Measurements from ENCODE around the gene LASP1NB.

The LASP1NB gene

DNA sequence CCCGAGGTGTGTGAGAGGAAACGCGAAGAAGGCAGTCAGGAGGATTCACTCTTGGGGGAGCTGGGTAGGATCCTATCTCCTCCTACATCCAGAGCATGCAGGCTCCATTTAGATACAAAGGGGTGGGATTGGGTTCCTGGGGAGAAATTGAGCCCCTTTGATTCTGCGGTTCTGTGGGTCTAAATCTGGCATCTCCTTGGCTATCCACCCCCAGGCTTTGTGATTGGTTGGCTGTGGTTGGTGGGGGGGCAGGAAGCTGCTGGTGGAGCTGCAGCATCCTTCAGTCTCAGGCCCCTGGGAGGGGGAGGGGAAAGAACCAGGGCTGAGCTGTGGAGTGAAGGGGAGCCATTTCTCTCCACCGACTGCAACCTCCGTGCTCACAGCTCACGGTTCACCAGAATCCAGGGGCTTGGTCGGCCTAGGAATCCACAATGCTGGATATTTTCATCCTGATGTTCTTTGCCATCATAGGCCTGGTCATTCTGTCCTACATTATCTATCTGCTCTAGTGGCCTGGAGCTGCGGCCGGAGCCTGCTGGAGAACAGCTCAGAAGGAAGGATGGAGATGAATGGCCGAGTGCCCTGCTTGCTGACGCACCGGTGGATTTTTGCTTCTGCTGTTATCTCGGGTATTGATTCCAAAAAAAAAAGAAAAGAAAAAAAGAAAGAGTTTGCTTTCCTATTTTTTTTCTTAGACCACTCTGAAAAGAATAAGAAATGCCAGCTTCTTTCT lies at the start of gene LASP1NB:
Gene LASP1NB, plus strand, starts transcription at position 352 of the 733 bp plus-strand sequence.
- peak; percentile 50 for DNase-seq

DNA sequence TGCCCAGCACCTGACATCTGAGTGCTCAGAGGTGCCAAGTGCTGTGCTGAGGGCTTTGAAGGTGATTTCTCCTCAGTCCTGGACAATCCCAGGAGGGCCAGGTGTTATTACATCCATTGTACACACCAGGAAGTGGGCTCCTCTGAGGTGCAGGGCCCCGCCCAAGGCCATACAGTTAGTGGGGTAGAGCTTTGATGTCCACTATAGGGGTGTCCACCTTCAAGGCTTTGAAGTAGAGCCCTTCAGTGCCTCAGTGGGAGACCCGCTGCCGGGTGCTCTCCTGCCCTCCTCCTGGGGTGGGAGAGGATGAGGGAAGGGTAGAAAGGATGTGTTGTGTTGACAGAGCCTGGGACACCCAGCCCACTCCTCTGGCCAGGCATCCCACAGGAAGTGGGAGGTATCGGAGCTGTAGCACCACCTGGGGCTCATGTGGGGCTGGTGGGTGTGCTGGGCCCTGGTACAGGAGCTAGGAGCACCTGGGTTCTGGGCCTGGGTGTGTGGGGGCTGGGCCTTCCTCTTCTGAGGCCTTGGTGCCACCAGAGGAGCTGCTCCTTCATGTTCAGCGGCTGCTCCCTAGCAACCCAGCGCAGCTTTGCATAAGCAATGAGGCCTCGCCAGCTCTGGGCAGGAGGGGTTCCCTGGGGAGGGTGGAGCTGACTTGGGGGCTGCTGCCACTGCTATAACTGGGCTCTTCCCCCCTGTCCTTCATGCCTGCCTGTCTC lies 48.1 kb upstream of the LASP1NB start:
- DNase-seq, result peak; percentile 63

- DNase-seq, result no peak
These were observed 45.3 kb upstream of the LASP1NB start for GRCh38 chr17:38879878-38880665.

DNA sequence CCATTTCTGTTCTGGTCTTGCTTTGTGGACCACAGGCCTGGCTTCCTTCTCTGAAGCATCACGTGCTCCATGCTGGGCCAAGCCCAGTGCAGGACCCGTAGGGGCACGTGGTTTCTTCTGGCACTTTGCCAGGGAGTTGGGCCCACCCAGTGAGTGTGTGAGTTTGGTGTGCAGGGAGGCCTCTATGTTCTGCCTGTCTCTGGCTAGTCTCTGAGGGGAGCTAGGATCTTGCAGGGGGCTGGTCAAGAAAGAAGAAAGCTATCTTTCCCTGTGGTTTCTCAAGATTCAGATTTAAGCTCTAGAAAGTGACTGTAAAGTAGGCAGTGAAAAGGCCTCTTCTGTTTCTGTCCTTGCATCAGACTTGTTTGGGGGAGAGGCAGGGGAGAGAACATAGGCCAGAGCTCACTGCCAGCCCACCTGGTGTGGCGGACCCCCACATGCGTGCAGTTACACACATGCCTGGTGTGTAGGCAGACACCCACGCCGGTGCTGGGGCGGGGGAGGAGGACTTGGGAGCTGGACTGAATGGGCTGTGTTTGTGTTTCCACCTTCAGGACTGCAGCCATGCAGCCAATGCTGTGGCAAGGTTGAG lies 43.7 kb upstream of the LASP1NB start:
- DNase-seq, result peak; percentile 34

DNA sequence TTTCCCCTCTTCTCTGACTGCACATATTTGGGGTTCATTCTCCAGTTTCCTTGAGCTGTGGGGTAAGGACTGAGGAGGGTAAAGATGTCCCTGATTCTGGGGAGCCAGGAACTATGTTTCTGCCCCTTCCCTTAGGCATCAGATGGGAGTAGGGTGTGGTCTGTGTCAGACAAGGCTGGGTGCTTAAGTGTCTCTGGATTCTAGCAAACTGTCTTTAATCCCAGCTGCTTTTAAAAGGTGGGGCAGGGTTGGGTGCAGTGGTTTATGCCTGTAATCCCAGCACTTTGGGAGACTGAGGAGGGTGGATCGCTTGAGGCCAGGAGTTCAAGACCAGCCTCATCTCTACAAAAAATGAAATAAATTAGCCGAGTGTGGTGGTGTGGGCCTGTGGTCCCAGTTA lies 42.5 kb upstream of the LASP1NB start:
- DNase-seq, result no peak

DNA sequence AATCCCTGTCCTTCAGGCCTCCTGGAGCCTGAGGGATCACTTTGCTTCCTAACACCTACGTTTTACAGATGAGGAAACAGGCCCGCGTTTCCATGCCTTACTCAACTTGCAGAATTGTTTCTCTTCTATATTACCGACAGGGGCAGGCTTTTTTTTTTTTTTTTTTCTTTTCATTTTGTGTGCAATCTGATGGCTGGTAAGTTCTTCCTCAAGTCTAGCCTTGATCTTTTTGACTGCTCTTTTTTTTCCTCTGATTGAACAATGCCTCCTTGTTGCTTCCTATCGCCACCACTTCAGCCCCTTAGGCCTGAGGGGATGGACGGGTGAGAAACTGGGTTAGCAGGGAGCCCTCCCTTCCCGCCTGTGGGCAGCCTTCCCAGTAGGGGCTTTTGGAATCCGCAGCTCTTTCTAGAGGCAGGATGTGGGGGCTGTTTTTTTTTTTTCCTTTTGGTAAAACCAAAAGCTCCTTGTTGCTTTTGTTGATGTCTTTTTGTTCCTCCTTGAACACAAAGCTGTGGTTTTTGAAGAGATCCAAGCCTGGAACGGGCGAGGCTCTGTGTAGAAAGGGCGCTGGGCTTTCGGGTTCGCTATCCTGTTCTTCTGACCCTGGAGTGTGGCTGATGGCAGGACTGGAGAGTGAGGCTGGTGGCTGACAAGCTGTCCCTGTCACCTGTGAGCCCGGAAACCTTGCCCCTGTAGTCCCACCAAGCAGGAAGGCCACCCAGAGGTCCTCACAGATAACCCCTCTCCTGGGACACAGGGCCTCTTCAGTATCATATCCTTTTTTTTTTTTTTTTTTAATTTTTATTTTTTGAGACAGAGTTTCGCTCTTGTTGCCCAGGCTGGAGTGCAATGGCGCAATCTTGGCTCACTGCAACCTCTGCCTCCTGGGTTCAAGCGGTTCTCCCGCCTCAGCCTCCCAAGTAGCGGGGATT lies 41.6 kb upstream of the LASP1NB start:
- DNase-seq, result no peak

DNA sequence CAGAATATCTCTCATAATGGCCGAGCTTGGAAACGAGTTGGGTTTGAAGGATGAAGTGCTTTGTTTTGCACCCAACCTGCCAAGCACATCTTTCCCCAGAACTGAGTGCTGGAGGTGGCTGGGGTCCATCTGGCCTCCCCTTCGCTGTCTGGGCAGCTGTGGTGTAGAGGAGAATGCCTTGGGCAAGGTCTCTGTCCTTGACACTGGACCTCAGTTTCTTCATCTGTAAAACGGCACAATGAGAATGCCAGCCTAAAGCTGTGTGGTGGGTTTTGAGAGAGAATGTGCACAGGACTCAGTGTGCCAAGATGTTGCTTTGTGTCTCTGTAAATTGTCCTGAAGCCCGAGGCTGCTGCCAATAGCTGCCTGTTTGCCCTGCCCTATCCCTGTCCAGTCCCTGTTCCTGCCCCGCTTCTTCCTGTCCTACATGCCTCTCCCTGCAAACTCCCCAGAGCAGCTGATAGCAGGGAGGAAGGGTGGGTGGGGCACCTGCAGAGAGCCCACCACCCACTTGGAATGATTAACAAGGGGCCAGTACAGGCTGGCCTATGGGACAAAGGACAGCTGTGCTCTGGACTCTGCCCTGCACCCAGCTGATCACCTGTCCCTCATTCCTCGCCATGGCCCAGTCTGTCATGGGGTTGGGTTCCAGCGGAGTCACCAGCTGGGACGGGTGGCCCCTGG lies 40.2 kb upstream of the LASP1NB start:
- DNase-seq, result no peak

DNA sequence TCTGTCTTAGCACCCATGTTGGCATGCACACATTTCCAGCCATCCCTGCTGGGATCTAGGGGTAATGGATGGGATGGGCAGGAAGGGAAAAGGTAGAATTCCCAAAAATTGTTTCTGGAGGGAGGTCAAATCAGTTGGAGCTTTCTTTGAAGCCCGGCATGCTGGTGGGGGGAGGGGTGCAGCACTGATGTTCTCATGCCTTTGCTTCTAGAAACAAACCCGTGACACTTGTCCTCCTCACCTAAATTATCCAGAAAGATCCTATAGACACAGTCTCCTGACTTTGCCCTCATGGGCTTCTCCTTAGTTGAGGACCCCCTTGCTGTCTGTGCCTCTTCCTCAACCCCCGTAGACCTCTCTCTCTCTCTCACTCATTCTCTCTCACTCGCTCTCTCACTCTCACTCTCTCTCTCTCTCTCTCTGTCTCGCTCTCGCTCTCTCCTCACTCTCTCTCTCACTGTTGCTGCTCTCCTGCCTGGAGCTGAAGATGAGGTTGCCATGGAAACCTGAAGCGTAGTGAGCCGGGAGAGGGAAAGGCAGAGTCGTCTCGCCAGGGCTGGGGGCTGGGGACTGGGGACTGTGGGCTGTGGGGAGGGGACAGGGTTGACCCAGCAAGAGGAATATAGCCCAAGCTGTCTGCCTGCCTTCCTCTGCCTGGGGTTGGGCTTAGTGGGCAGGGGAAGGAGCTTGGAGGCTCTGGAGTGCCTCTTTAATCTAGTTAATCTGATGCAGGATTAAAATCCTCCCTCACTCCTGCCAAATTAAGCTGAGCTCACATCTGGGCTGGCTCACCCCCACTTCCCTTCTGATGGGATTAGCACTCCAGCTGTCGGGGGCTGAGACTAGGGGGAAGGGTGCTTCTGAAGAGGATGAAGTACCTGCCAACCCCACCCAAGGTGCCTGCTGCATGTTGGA lies 39.4 kb upstream of the LASP1NB start:
- no peak for DNase-seq

DNA sequence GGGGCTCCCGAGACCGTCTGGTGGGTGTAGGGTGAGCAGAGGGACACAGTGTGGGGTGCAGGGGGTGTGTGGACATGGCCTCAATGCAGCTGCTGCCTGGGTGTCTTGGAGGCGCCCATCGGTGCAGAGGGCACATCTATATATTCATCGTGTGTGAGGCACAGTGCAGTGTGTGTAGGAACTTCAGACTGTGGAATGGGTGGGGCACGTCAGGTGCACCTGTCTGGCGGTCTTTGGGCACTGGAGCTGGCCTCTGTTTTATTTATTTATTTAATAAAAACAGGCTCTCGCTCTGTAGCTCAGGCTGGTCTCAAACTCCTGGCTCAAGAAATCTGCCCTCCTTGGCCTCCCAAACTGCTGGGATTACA lies 38.8 kb upstream of the LASP1NB start:
- no peak for DNase-seq

DNA sequence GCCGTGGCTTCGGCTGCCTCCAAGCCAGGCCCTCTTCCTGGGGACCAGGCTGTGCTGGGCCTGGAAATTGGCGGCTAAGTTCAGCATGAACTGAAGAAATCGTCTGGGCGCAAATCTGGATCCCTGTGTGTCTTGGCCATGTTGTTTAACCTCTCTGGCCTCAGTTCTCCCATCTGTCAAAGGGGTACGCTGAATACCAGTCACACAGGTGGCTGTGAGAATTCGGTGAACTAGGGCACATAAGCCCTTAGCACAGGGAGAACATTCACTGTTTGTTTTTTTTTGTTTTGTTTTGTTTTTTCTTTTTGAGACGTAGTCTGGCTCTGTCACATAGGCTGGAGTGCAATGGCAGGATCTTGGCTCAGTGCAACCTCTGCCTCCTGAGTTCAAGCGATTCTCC lies 36.6 kb upstream of the LASP1NB start:
- no peak for DNase-seq

DNA sequence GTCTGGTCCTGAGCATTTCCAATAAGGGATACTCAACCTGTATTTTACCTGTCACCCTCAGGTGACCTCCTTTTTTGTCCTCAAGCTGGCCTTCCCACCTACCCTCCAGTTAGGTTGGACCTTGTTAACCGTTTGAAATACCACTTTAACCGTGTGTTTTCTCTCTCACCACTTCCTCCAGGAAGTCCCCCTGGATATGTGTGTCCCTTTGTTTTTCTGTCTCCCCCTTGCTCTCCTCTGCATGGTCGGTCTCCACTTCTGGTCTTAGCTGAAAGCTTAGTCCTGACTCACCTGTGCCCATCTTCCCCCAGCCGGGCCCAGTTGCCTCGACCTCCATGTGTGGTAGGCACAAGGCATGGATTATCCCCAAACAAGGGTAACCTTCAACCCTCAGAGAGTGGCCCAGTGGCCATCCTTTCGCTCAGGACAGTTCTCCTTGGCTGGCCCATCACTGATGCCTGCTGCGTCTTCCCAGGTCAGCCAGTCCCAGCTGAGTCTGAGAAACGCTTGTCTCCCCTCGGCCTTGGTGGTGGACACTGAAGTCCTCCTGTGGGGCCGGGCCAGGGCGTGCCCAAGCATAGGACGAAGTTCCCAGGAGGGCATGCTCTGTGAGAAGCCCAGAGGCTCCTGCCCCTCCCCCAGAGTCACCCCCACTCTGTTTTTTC lies 35.5 kb upstream of the LASP1NB start:
- DNase-seq, result no peak

DNA sequence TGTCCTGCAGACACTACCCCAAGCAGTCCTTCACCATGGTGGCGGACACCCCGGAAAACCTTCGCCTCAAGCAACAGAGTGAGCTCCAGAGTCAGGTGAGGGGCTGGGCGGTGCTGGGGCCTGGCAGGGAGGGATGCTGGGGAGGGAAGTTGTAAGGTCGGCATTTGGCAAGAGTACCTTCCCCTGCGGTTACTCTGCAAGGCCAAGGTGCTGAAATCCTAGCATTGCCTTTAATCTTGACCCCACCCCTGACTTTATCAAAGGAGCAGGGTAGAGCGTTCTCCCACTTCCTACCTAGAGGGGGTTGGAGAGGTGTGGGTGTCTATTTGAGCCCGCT lies 35.0 kb upstream of the LASP1NB start:
- no peak for DNase-seq

DNA sequence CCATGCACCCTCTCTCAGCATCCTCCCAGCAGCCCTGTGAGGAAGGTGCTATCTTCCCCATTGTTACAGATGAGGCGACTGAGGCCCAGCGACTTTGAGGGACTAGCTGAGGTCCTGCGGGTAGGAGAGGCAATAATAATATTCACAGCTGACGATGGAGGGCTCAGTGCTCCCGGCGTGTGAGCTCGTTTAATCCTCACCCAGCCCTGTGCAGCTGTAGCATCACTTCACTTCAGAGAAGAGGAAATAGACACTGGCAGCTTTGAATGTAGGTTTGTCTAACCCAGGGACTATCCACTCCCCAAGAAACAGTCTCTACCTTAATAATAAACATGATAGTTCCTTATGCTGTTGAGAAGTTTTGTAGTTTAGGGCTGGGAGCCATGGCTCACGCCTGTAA lies 34.0 kb upstream of the LASP1NB start:
- DNase-seq, result no peak

DNA sequence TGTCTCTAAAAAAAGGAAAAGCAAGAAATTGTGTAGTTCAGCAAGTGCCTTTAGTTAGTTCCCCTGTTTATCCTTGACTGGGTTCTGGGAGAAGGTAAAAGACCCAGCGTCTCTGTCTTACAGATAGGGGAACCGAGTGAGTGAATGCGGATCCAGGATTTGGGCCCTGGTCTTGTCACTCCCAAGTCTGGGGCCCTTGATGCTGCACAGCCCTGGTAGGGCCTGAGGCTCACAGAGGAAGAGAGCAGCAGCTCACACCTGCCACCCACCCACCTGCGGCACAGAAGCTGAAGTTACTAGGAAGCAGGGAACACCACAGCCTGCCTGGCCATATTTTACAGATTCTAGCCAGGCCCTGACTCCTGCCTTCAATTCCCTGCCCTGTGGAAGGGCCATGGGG lies 33.3 kb upstream of the LASP1NB start:
- no peak for DNase-seq

GRCh38 chr17:38892620-38893019 lies 32.8 kb upstream of the LASP1NB start:
- DNase-seq, result no peak

DNA sequence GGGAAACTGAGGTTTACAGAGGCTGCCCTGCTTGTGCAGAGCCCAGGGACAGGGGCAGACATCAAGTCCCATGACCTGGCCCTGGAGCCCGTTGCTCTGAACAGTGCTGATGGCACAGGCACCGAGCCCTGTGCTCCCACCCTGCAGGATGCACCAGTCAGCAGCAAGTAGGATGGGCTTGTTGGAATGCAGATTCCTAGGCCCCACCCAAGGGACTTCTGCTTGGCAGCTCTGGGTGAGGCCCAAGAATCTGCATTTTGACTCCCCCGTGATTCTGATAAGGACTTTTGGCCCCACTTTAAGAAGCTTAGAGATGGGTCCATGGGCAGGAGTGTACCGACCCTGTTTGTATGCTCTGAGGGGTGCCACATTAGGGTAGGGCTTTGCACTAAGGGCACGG lies 32.3 kb upstream of the LASP1NB start:
- DNase-seq, result no peak

DNA sequence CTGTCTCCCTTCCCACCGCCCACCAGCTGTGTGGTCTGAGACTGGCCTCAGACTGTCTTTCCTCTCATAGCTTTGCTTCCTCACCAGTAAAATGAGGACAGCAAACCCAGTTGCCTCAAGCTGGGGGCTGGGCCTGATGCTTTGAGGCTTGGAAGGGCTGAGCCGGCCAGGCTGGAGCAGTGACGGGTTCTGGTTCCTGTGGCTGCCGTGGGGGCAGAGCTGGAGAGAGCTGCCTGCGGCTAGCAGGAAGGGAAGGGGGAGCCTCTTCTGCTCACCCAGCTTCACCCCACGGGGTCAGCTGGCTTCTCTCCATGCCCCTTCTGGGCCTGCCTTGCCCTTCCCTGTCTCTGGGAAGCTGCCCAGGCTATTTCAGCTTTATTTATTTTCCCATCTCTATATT lies 31.8 kb upstream of the LASP1NB start:
- DNase-seq, result peak; percentile 47

DNA sequence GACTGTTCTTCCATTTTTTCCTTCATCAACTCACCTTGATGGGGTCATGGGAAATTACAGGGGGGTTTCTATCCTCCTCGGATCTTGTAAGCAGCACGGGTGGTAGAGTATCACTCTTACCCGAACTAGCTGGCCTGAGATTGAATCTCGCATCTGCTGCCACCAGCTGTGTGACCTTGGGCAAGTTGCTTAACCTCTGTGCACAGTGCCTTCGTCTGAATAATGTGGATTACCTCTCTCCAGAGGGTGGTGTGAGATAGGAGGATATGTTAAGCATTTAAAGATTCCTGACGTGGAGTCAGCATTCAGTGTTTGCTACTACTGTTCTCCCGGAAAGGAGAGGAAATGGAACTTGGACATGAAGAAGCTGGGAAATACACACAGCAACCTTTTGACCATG lies 31.1 kb upstream of the LASP1NB start:
- no peak for DNase-seq

GRCh38 chr17:38896346-38896954 lies 29.0 kb upstream of the LASP1NB start:
- DNase-seq, result no peak

DNA sequence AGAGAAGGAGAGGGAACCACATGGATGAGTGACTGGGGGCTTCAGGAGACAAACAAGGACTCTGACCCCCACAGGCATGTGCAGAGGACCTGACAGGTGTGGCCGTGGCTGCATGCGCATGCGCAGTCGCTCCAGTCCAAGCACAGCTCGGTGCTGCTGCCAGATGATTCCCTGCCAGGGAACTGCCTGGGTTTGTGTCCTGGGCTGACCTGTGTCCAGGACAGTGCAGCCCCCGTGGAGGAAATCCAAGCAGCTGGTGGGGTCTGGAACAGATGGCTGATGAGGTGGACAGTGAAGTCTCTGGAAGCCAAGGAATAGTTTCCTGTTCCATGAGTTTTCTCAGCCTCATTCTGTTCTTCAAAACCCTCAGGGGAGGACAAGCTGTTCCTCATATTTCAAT lies 28.2 kb upstream of the LASP1NB start:
- no peak for DNase-seq

Data from CD4-positive, alpha-beta T cell treated with Interferon gamma for 1 hour (primary cell).